ENCODE results near the gene DCC. TPM values are rescaled to one million over a fixed set of nuclear protein-coding genes. Genes with fewer than 3 reads are reported as not detected.

DCC gene
- total RNA-seq, 3 donors from 2014 or later (not counting 1 experiment from before 2014, with no cell fraction given): not detected

DNA sequence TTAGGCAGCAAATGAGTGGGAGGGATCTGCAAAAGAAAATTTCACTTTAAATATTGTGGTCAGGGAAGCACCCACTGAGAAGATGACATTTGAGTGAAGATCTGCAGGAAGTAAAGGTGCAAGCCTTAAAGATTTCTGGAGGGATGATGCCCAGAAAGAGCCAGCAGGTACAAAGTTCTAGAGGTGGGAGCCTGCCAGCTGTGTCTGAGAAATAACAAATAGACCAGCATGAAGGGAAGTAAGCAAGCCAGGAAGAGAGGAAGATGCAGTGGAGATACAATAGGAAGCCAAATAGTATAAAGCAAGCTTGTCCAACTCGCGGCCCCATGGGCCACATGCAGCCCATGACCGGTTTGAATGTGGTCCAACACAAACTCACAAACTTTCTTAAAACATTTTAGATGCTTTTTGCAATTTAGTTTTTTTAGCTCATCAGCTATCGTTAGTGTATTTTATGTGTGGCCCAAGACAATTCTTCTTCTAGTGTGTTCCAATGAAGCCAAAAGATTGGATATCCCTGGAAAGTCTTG, 489.9 kb downstream of the DCC start:
- whole genome bisulfite sequencing (ENCODE audit: insufficient coverage): 86% methylated on average over 4 of the region's 4 CpGs

DNA sequence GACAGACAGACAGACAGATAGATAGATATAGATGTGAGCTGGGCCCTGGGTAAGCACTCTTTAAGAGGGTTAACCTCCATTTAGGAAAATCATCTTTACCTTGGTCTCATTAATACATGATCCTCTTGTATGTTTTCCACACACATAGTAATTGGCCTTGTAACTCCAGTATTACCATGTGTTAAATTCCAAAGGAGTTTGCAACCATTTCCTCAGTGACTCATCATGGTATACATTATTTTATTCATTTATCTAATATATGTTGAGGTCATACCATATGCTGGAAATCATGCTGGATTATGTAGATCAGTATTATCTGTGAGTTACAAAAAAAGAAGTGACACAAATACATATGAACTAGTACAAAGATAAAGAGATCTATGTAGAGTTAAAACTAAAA, 504.3 kb downstream of the DCC start:
- no peak overlapping the region for H3K27ac ChIP-seq (ENCODE audit: low read length)
- no peak overlapping the region for H3K4me3 ChIP-seq (ENCODE audit: low read length)
- H3K9me3 ChIP-seq (ENCODE audit: control insufficient read depth, insufficient read depth, low read length): no peaks in the 10 kb centered on the region
- peaks cover 8 to 9% of the 10 kb centered on the region in 2 donors for H3K9me3 Mint-ChIP-seq
- no peak overlapping the region for H3K27ac Mint-ChIP-seq
- no peaks in the 10 kb centered on the region for H3K4me1 Mint-ChIP-seq
- intact Hi-C loops (cut with micrococcal nuclease): no loop called here
- no peaks in the 10 kb centered on the region for H3K36me3 ChIP-seq (ENCODE audit: control insufficient read depth, insufficient read depth, low read length)
- no peak overlapping the region for H3K4me3 Mint-ChIP-seq
- TF ChIP-seq, protein P1, sequence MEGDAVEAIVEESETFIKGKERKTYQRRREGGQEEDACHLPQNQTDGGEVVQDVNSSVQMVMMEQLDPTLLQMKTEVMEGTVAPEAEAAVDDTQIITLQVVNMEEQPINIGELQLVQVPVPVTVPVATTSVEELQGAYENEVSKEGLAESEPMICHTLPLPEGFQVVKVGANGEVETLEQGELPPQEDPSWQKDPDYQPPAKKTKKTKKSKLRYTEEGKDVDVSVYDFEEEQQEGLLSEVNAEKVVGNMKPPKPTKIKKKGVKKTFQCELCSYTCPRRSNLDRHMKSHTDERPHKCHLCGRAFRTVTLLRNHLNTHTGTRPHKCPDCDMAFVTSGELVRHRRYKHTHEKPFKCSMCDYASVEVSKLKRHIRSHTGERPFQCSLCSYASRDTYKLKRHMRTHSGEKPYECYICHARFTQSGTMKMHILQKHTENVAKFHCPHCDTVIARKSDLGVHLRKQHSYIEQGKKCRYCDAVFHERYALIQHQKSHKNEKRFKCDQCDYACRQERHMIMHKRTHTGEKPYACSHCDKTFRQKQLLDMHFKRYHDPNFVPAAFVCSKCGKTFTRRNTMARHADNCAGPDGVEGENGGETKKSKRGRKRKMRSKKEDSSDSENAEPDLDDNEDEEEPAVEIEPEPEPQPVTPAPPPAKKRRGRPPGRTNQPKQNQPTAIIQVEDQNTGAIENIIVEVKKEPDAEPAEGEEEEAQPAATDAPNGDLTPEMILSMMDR (IDR thresholded peaks at IDR 0.05): no peak
- H3K36me3 Mint-ChIP-seq: no peaks in the 10 kb centered on the region
- DNase-seq: no peak
- H3K27me3 Mint-ChIP-seq (ENCODE audit: low read depth in 2 of 2): no peaks in the 10 kb centered on the region
- no peak for ATAC-seq
- no peaks in the 10 kb centered on the region for H3K4me1 ChIP-seq (ENCODE audit: control insufficient read depth, insufficient read depth, low read length)
- no peaks in the 10 kb centered on the region for H3K27me3 ChIP-seq (ENCODE audit: control insufficient read depth, insufficient read depth, low read length)

More for the DNA sequence above, 489.9 kb downstream of the DCC start:
- no peak overlapping the region for H3K27ac Mint-ChIP-seq
- peaks cover 7% of the 10 kb centered on the region for H3K36me3 Mint-ChIP-seq
- no peaks in the 10 kb centered on the region for H3K9me3 ChIP-seq (ENCODE audit: control insufficient read depth, insufficient read depth, low read length)
- no peaks in the 10 kb centered on the region for H3K27me3 ChIP-seq (ENCODE audit: control insufficient read depth, insufficient read depth, low read length)
- no peak overlapping the region for H3K27ac ChIP-seq (ENCODE audit: low read length)
- no peak overlapping the region for H3K4me3 ChIP-seq (ENCODE audit: low read length)
- DNase-seq (no peak), ATAC-seq (no peak)
- TF ChIP-seq, protein P1 (IDR thresholded peaks at IDR 0.05): no peak
- no peaks in the 10 kb centered on the region for H3K27me3 Mint-ChIP-seq (ENCODE audit: low read depth in 2 of 2)
- H3K4me1 Mint-ChIP-seq: no peaks in the 10 kb centered on the region
- peaks cover 8 to 17% of the 10 kb centered on the region in 2 donors for H3K9me3 Mint-ChIP-seq
- no peak overlapping the region for H3K4me3 Mint-ChIP-seq
- H3K36me3 ChIP-seq (ENCODE audit: control insufficient read depth, insufficient read depth, low read length): no peaks in the 10 kb centered on the region
- no peaks in the 10 kb centered on the region for H3K4me1 ChIP-seq (ENCODE audit: control insufficient read depth, insufficient read depth, low read length)
- intact Hi-C loops (cut with micrococcal nuclease): no loop called here

DNA sequence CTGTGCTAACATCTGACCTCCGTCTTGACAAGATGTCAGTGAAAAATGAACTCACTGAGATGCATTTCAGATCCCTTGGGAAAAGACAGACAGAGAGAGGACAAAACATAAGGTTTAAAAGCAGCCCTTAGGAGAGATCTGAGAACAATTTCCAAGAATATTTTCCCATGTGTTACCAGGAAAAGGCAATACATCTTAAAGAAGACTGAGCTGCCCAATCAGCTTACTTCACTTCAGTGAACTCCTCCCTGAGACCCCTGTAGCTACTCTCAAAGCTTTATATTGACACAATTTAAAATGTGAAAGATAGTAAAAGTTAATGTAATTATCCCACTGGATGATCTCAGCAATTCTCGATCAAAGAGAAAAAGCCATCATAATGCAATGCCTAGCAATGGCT, 505.0 kb downstream of the DCC start:
- Mint-ChIP-seq H3K4me1 (no peaks in the 10 kb centered on the region), H3K27ac (no peak overlapping the region), H3K4me3 (no peak overlapping the region), H3K9me3 (peaks cover 8% of the 10 kb centered on the region in 2 donors), H3K36me3 (no peaks in the 10 kb centered on the region), H3K27me3 (ENCODE audit: low read depth in 2 of 2) (no peaks in the 10 kb centered on the region)
- Histone ChIP-seq H3K9me3 (ENCODE audit: control insufficient read depth, insufficient read depth, low read length) (no peaks in the 10 kb centered on the region), H3K4me3 (ENCODE audit: low read length) (no peak overlapping the region), H3K27ac (ENCODE audit: low read length) (no peak overlapping the region), H3K36me3 (ENCODE audit: control insufficient read depth, insufficient read depth, low read length) (no peaks in the 10 kb centered on the region), H3K27me3 (ENCODE audit: control insufficient read depth, insufficient read depth, low read length) (no peaks in the 10 kb centered on the region), H3K4me1 (ENCODE audit: control insufficient read depth, insufficient read depth, low read length) (no peaks in the 10 kb centered on the region)
- intact Hi-C loops (cut with micrococcal nuclease): no loop called here
- WGBS (ENCODE audit: insufficient coverage): 82% methylated on average over 2 of the region's 2 CpGs
- ATAC-seq (no peak), DNase-seq (no peak)
- TF ChIP-seq, protein P1 (IDR thresholded peaks at IDR 0.05): no peak

DNA sequence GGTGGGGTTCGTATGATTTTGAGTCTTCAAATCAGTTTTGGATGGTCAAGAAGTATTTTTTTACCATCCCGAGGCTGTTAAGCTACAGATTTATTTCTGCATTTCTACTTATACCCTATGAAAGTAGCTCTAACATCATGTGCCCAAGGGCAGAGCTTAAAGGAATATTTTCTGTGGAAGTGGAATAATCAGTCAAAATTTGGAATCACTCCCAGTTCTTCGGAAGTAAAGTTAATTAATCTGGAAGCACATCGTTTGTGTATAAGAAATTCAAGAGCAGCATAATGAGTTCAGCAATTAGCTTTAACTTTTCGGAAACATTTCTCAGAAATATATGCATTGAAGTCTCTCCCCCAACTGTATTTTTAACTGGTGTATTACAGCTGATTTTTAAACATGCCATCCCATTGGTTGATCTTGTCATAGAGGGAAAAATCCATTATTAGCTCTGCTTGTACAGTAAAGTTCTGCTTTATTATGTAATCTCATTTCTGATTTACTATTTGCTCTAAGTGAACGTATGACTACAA, 510.1 kb downstream of the DCC start:
- no peaks in the 10 kb centered on the region for H3K36me3 Mint-ChIP-seq
- H3K4me1 Mint-ChIP-seq: no peaks in the 10 kb centered on the region
- H3K4me3 Mint-ChIP-seq: no peak overlapping the region
- H3K27me3 ChIP-seq (ENCODE audit: control insufficient read depth, insufficient read depth, low read length): no peaks in the 10 kb centered on the region
- intact Hi-C loops (cut with micrococcal nuclease): no loop called here
- peaks cover 6% of the 10 kb centered on the region in 2 donors for H3K9me3 Mint-ChIP-seq
- no peak for ATAC-seq
- TF ChIP-seq, protein P1 (IDR thresholded peaks at IDR 0.05): no peak
- no peak for DNase-seq
- H3K27ac Mint-ChIP-seq: no peak overlapping the region
- 67% methylated on average over 4 of the region's 6 CpGs for whole genome bisulfite sequencing (ENCODE audit: insufficient coverage)
- H3K36me3 ChIP-seq (ENCODE audit: control insufficient read depth, insufficient read depth, low read length): no peaks in the 10 kb centered on the region
- H3K27ac ChIP-seq (ENCODE audit: low read length): no peak overlapping the region
- no peaks in the 10 kb centered on the region for H3K4me1 ChIP-seq (ENCODE audit: control insufficient read depth, insufficient read depth, low read length)
- peaks cover 3% of the 10 kb centered on the region for H3K9me3 ChIP-seq (ENCODE audit: control insufficient read depth, insufficient read depth, low read length)
- H3K4me3 ChIP-seq (ENCODE audit: low read length): no peak overlapping the region
- no peaks in the 10 kb centered on the region for H3K27me3 Mint-ChIP-seq (ENCODE audit: low read depth in 2 of 2)
